ENCODE results near the gene PDGFA.

PDGFA gene

DNA sequence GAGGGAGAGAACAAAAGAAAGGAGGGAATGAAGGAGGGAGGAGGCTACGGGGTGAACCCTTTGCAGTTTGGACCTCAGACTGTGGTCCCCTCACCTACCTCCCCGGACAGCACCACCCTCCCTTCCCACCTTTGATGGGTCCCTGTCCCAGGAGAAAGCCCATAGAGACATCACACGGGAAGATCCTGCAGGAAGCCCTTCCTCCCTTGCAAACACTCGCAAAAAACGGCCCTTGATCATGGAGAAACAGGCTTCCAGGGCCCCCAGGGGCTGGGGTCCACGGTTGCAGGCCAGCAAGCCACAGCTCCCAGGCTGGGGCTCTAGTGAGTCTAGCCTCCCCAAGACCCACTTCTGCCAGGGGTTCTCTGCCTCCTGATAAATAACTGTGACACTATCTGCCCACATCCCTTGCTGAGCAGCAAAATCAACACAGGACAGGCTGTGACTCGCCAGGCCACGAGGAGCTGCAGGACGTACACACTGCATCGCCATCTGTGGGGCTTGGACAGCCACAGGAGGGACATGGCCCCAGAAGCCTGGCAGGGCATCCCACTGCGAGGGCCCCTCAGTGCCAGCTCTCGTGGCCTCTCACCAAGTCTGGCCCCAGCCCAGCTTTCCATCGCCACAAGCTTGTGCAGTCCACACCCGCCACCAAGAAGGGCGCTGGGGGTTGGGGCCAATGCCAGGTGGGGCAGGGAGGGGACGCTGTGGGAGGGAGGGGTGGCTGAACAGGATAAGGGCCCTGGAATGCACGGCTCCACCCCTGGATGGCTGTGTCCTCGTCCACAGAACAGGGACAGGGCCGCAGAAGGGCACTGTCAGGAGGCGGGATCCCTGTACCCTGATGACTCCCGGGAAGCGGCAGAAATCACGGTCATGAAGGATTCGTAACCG, 34.2 kb downstream of the PDGFA start:
- no peak overlapping the region for H3K4me3 ChIP-seq (ENCODE audit: low read length)
- TF ChIP-seq, protein P1, sequence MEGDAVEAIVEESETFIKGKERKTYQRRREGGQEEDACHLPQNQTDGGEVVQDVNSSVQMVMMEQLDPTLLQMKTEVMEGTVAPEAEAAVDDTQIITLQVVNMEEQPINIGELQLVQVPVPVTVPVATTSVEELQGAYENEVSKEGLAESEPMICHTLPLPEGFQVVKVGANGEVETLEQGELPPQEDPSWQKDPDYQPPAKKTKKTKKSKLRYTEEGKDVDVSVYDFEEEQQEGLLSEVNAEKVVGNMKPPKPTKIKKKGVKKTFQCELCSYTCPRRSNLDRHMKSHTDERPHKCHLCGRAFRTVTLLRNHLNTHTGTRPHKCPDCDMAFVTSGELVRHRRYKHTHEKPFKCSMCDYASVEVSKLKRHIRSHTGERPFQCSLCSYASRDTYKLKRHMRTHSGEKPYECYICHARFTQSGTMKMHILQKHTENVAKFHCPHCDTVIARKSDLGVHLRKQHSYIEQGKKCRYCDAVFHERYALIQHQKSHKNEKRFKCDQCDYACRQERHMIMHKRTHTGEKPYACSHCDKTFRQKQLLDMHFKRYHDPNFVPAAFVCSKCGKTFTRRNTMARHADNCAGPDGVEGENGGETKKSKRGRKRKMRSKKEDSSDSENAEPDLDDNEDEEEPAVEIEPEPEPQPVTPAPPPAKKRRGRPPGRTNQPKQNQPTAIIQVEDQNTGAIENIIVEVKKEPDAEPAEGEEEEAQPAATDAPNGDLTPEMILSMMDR (IDR thresholded peaks at IDR 0.05; ENCODE audit: insufficient read depth, low read depth, low read length, missing control alignments) = no peak
- DNase-seq (ENCODE audit: low read depth) = peak; percentile 69

DNA sequence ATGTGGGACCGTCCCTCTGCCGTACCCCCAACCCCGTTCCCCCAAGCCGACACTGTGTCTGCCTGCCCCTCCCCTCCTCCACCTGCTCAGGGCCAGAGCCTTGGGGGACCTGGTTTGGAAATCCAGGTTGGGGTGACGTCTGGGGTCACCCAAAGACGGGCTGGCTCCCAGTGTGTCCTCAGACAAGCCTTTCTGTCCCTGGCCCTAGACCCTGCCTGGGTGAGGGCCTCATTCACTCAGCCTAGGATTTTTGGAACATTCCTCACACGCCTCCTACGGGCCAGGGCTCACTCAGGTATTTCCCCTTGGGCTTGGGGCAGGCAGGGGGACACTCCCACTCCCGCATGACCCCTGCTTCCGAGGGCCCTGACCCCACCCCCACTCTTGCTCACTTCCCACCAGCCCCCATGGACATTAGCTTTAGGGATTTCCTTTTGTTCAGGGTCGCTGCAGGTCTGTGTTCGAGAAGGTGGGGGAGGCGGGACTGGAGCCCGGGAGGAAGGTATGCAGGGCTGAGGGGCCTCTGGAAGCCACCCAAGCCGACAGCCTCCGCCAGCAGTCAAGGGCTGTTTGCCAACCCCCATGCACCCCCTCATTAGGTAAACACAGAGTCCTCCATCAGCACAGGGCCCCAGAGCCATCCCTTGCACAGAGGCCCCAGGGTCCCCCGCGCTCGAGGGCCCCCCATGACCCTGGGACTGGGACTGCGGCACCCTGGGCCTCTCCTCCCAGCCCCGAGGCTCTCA, 35.1 kb downstream of the PDGFA start:
- TF ChIP-seq, protein P1 (IDR thresholded peaks at IDR 0.05; ENCODE audit: insufficient read depth, low read depth, low read length, missing control alignments) = no peak
- DNase-seq (ENCODE audit: low read depth) = no peak
- no peak overlapping the region for H3K4me3 ChIP-seq (ENCODE audit: low read length)

DNA sequence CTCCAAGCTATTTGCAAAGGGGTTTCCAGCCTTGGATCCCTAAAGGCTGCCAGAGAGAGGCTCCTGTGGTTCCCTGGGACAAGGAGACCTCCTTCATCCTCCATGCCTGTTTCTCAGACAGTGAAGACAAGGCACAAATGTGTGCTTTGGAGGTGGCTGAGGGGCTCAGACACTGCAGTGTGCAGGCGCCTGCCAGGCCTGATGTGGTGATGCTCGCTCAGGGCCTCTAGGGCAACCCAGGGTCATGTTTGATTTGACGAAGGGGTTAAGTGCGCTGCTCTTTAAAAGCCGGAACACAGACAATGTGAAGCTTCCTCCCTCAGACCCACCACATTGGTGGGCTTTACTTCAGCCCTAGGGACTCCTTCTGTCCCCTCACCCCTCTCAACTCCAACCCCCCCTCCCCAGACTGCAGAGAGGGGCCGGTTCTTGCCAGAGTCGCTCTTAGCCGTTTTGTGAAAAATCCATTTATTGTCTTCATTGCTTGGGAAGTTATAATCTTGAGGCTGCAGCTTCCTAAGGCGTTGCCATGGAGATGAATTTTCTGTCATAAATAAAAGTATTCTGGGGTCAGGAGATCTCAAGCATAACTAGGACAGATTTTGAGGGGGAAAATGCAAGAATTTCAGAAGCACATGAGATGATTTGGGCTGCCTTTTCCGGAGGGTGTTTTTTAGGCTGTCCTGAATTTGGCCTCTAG, 35.8 kb downstream of the PDGFA start:
- no peak for DNase-seq (ENCODE audit: low read depth)
- H3K4me3 ChIP-seq (ENCODE audit: low read length) = no peak overlapping the region
- TF ChIP-seq, protein P1 (IDR thresholded peaks at IDR 0.05; ENCODE audit: insufficient read depth, low read depth, low read length, missing control alignments) = no peak

DNA sequence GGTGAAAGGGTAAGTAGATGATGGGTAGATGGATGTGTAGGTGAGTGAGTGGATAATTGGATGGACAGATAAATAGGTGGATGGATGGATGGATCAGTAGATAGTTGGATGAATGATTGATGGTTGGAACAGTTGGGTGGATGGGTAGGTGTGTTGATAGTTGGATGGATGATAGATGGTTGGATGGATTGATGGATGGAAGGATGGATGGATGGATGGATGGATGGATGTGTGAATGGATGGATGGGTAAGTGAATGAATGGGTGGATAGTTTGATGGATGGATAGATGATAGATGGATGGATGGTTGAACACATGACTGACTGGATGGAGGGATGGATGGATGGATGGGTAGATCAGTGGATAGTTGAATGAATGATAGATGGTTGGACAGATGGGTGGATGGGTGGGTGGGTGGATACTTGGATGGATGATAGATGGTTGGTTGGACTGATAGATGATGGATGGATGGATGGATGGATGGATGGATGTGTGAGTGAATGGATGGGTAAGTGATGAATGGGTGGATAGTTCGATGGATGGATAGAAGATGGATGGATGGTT, 37.0 kb downstream of the PDGFA start:
- TF ChIP-seq, protein P1 (IDR thresholded peaks at IDR 0.05; ENCODE audit: insufficient read depth, low read depth, low read length, missing control alignments) = no peak
- no peak for DNase-seq (ENCODE audit: low read depth)
- H3K4me3 ChIP-seq (ENCODE audit: low read length) = no peak overlapping the region

DNA sequence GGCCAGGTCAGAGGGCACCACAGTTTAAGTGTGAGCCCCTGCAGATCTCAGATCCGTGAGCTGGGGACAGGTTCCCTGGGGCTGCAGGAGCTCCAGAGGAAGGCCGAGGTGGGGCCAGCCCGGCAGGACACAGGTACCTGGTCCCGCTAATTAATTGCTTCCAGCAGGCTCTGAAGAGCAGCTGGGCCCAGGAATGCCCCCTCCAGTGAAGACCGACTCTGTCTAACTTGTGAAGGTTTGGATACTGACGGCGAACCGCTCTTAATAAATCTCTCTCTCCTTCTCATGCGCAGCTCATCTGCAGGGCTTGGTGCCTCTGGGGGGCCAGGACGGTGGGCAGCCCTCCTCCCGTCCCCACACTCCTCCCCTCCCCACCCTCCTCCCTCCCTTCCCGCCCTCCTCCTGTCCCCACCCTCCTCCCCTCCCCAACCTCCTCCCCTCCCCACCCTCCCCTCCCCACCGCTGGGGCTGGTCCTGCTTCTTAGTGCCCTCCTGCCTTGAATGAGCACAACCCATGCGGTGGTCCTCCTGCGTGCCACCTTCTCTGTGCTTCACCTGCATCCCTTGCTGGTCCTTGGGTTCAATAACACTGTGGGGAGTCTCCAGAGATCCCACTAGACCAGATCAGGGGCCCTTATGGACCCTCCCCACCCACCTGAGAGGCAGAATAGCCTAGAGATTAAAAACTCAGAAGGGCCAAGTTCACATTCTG, 38.3 kb downstream of the PDGFA start:
- TF ChIP-seq, protein P1 (IDR thresholded peaks at IDR 0.05; ENCODE audit: insufficient read depth, low read depth, low read length, missing control alignments) = no peak
- no peak overlapping the region for H3K4me3 ChIP-seq (ENCODE audit: low read length)
- DNase-seq (ENCODE audit: low read depth) = no peak
